HepG2 (cell line): Measurements from ENCODE around the gene ANKRD31. TPM values are rescaled to one million over a fixed set of nuclear protein-coding genes. Genes with fewer than 3 reads are reported as not detected.

Experiments used
- ARNT ChIP-seq: fragments of 450-650 bp; IDR thresholded peaks from 2 replicates; pipeline ENCODE4 v1.6.1; 2017
- ATAD3A ChIP-seq: sonication (generic); formaldehyde crosslinking; IDR thresholded peaks from 2 replicates; pipeline ENCODE4 v1.4.0; 2020; ENCODE audit warnings: missing genetic modification reagents
- CBX2 ChIP-seq, 2 experiments: fragments of 200-600 bp in 1 of 2; sonication (generic); formaldehyde crosslinking in 1 of 2; IDR thresholded peaks; 2 replicates each; pipeline versions ENCODE4 v1.7.0 to v1.8.1; 2018 to 2022; ENCODE audit warnings: low read depth in 2 of 2, low read length in 1 of 2, mild to moderate bottlenecking in 1 of 2, missing genetic modification reagents in 1 of 2
- EEA1 ChIP-seq: sonication (generic); formaldehyde crosslinking; IDR thresholded peaks from 2 replicates; pipeline ENCODE4 v1.5.1; 2020; ENCODE audit warnings: mild to moderate bottlenecking, missing genetic modification reagents, borderline replicate concordance
- HNRNPK ChIP-seq: fragments of 200-400 bp; formaldehyde crosslinking; IDR thresholded peaks from 2 replicates; pipeline ENCODE4 v1.6.1; 2018; ENCODE audit warnings: low read length, low read depth, moderate library complexity, mild to moderate bottlenecking; ENCODE audit not compliant: poor library complexity, severe bottlenecking
- ISX ChIP-seq: sonication (generic); formaldehyde crosslinking; conservative IDR thresholded peaks from 2 replicates; pipeline ENCODE4 v1.5.0; 2020; ENCODE audit warnings: missing genetic modification reagents
- MAFG ChIP-seq: sonication (generic); formaldehyde crosslinking; IDR thresholded peaks from 2 replicates; pipeline ENCODE4 v1.5.1; 2020; ENCODE audit warnings: mild to moderate bottlenecking, missing genetic modification reagents
- MZF1 ChIP-seq: sonication (generic); formaldehyde crosslinking; IDR thresholded peaks from 2 replicates; pipeline ENCODE4 v1.8.1; 2023; ENCODE audit warnings: mild to moderate bottlenecking, missing genetic modification reagents, borderline replicate concordance
- SOX6 ChIP-seq, 2 experiments: fragments of 450-650 bp in 1 of 2; sonication (generic) in 1 of 2; formaldehyde crosslinking in 1 of 2; IDR thresholded peaks; 2 replicates each; pipeline versions ENCODE4 v1.4.0 to v1.6.1; 2017 to 2020; ENCODE audit warnings: antibody characterized with exemption in 1 of 2, mild to moderate bottlenecking in 1 of 2, missing genetic modification reagents in 1 of 2
- TEAD3 ChIP-seq: optimal IDR thresholded peaks from 2 replicates; pipeline ENCODE3; 2016; ENCODE audit warnings: borderline replicate concordance
- YEATS2 ChIP-seq: sonication (generic); formaldehyde crosslinking; IDR thresholded peaks from 2 replicates; pipeline ENCODE4 v1.4.0; 2020; ENCODE audit warnings: missing genetic modification reagents, borderline replicate concordance
- ZNF124 ChIP-seq: sonication (generic); formaldehyde crosslinking; IDR thresholded peaks from 2 replicates; pipeline ENCODE4 v1.4.0; 2020; ENCODE audit warnings: missing genetic modification reagents
- ZNF136 ChIP-seq: sonication (generic); formaldehyde crosslinking; IDR thresholded peaks from 2 replicates; pipeline ENCODE4 v1.8.1; 2022; ENCODE audit warnings: low read depth, mild to moderate bottlenecking, moderate library complexity, missing genetic modification reagents
- ZNF232 ChIP-seq: sonication (generic); formaldehyde crosslinking; IDR thresholded peaks from 2 replicates; pipeline ENCODE4 v1.4.0; 2020; ENCODE audit warnings: missing genetic modification reagents, borderline replicate concordance
- ZNF362 ChIP-seq: sonication (generic); formaldehyde crosslinking; IDR thresholded peaks from 2 replicates; pipeline ENCODE4 v1.4.0; 2020; ENCODE audit warnings: missing genetic modification reagents, mild to moderate bottlenecking, borderline replicate concordance
- ZNF556 ChIP-seq: sonication (generic); formaldehyde crosslinking; IDR thresholded peaks from 2 replicates; pipeline ENCODE4 v1.4.0; 2020; ENCODE audit warnings: mild to moderate bottlenecking, missing genetic modification reagents, borderline replicate concordance
- ZNF598 ChIP-seq: sonication (generic); formaldehyde crosslinking; IDR thresholded peaks from 2 replicates; pipeline ENCODE4 v1.5.1; 2020; ENCODE audit warnings: mild to moderate bottlenecking, missing genetic modification reagents, borderline replicate concordance
- ZNF644 ChIP-seq: IDR thresholded peaks from 2 replicates; pipeline ENCODE4 v1.6.1; 2016; ENCODE audit warnings: low read depth
- ZNF879 ChIP-seq: sonication (generic); formaldehyde crosslinking; IDR thresholded peaks from 2 replicates; pipeline ENCODE4 v1.8.1; 2023; ENCODE audit warnings: missing genetic modification reagents
- polyA plus RNA-seq, 8 experiments: library from polyadenylated mRNA; depleted of rRNA in 3 of 8; stranded (reverse) in 7 of 8; unstranded in 1 of 8; fragments of >200 nt; fragmentation: Illumina TruSeq in 4 of 8; extraction: Trizol in 4 of 8; gene quantifications; 2 replicates each; pipeline versions ENCODE4 v1.2.1 to v1.2.3, GENCODE V29; 2011 to 2016; ENCODE audit warnings: low read depth in 4 of 8, missing spikeins in 1 of 8, mixed read lengths in 1 of 8; ENCODE audit not compliant: insufficient read depth in 1 of 8
- total RNA-seq, 5 experiments: library from RNA; depleted of rRNA; stranded (reverse); fragments of >200 nt; fragmentation: Illumina TruSeq; extraction: Trizol; gene quantifications; 2 replicates each; pipeline ENCODE4 v1.2.3, GENCODE V29; 2016; ENCODE audit warnings: low read depth in 1 of 5
- TF ChIP-seq, protein P1 (sequence below): sonication (generic); formaldehyde crosslinking; IDR thresholded peaks from 2 replicates; pipeline ENCODE4 v1.4.0; 2020; ENCODE audit warnings: missing genetic modification reagents
- TF ChIP-seq, protein P2 (sequence below): sonication (generic); formaldehyde crosslinking; IDR thresholded peaks from 2 replicates; pipeline ENCODE4 v1.5.0; 2020; ENCODE audit warnings: missing genetic modification reagents
- TF ChIP-seq, protein P3 (sequence below): sonication (generic); formaldehyde crosslinking; IDR thresholded peaks from 2 replicates; pipeline ENCODE4 v1.8.1; 2023; ENCODE audit warnings: mild to moderate bottlenecking, missing genetic modification reagents, borderline replicate concordance
- TF ChIP-seq, protein P4 (sequence below): sonication (generic); formaldehyde crosslinking; IDR thresholded peaks from 2 replicates; pipeline ENCODE4 v1.4.0; 2020; ENCODE audit warnings: mild to moderate bottlenecking, missing genetic modification reagents, borderline replicate concordance

The ANKRD31 gene
- total and polyA plus RNA-seq, 2 of the 13 experiments (the other 11 are each of a cell fraction or from before 2014, with no cell fraction given), result 0.01 to 0.09 TPM

GRCh38 chr5:75020016-75020656, 216.5 kb downstream of the ANKRD31 start (continued):
- TF ChIP-seq ZNF644 (CRISPR knock-in tag) (peak; percentile 75), MZF1 (no peak), EEA1 (no peak), ZNF598 (CRISPR knock-in tag) (no peak), CBX2 (IDR thresholded peaks at IDR 0.05; ENCODE audit: low read depth, low read length) (no peak), CBX2 (CRISPR knock-in tag; IDR thresholded peaks at IDR 0.05; ENCODE audit: low read depth) (no peak), ATAD3A (CRISPR knock-in tag) (no peak), ZNF556 (0 out of 2 replicates have a peak, but pooled peaks have one; percentile 36), SOX6 (IDR thresholded peaks at IDR 0.05) (no peak), SOX6 (CRISPR knock-in tag; IDR thresholded peaks at IDR 0.05) (peak; percentile 97), ZNF124 (0 out of 2 replicates have a peak, but pooled peaks have one; percentile 36), ARNT (no peak), ISX (CRISPR knock-in tag) (no peak), MAFG (CRISPR knock-in tag) (peak; percentile 94), ZNF232 (CRISPR knock-in tag) (peak; percentile 75; the same call in 1 of the 2 replicates), TEAD3 (CRISPR knock-in tag) (peak; percentile 82), YEATS2 (CRISPR knock-in tag) (no peak), ZNF879 (no peak), ZNF362 (no peak), HNRNPK (no peak), ZNF136 (CRISPR knock-in tag) (peak; percentile 39; the same call in 1 of the 2 replicates)
- TF ChIP-seq, protein P1, sequence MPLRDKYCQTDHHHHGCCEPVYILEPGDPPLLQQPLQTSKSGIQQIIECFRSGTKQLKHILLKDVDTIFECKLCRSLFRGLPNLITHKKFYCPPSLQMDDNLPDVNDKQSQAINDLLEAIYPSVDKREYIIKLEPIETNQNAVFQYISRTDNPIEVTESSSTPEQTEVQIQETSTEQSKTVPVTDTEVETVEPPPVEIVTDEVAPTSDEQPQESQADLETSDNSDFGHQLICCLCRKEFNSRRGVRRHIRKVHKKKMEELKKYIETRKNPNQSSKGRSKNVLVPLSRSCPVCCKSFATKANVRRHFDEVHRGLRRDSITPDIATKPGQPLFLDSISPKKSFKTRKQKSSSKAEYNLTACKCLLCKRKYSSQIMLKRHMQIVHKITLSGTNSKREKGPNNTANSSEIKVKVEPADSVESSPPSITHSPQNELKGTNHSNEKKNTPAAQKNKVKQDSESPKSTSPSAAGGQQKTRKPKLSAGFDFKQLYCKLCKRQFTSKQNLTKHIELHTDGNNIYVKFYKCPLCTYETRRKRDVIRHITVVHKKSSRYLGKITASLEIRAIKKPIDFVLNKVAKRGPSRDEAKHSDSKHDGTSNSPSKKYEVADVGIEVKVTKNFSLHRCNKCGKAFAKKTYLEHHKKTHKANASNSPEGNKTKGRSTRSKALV (CRISPR knock-in tag), result no peak
- TF ChIP-seq, protein P2, sequence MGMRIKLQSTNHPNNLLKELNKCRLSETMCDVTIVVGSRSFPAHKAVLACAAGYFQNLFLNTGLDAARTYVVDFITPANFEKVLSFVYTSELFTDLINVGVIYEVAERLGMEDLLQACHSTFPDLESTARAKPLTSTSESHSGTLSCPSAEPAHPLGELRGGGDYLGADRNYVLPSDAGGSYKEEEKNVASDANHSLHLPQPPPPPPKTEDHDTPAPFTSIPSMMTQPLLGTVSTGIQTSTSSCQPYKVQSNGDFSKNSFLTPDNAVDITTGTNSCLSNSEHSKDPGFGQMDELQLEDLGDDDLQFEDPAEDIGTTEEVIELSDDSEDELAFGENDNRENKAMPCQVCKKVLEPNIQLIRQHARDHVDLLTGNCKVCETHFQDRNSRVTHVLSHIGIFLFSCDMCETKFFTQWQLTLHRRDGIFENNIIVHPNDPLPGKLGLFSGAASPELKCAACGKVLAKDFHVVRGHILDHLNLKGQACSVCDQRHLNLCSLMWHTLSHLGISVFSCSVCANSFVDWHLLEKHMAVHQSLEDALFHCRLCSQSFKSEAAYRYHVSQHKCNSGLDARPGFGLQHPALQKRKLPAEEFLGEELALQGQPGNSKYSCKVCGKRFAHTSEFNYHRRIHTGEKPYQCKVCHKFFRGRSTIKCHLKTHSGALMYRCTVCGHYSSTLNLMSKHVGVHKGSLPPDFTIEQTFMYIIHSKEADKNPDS (CRISPR knock-in tag), result no peak
- TF ChIP-seq, protein P3, sequence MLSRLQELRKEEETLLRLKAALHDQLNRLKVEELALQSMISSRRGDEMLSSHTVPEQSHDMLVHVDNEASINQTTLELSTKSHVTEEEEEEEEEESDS (CRISPR knock-in tag), result no peak
- TF ChIP-seq, protein P4, sequence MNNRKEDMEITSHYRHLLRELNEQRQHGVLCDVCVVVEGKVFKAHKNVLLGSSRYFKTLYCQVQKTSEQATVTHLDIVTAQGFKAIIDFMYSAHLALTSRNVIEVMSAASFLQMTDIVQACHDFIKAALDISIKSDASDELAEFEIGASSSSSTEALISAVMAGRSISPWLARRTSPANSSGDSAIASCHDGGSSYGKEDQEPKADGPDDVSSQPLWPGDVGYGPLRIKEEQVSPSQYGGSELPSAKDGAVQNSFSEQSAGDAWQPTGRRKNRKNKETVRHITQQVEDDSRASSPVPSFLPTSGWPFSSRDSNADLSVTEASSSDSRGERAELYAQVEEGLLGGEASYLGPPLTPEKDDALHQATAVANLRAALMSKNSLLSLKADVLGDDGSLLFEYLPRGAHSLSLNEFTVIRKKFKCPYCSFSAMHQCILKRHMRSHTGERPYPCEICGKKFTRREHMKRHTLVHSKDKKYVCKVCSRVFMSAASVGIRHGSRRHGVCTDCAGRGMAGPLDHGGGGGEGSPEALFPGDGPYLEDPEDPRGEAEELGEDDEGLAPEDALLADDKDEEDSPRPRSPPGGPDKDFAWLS (CRISPR knock-in tag), result no peak
